HG02870 (cell line): ENCODE results near the gene TRAFD1.
"Not testable (repeated sequence)": the region's sequence is repeated elsewhere in the genome, so short reads cannot be mapped to it uniquely, and the experiment has no call there.

Source experiments
- ATAC-seq: cut with Tn5 transposase; IDR thresholded peaks from one replicate; pipeline ENCODE4 v1.9.1; 2021; ENCODE audit warnings: mild to moderate bottlenecking, moderate library complexity; ENCODE audit not compliant: unreplicated experiment

The TRAFD1 gene

GRCh38 chr12:112158461-112159145, 33.2 kb downstream of the TRAFD1 start:
- ATAC-seq = not testable (repeated sequence)

- ATAC-seq = no peak
Observed at GRCh38 chr12:112159146-112159541, 33.8 kb downstream of the TRAFD1 start.

DNA sequence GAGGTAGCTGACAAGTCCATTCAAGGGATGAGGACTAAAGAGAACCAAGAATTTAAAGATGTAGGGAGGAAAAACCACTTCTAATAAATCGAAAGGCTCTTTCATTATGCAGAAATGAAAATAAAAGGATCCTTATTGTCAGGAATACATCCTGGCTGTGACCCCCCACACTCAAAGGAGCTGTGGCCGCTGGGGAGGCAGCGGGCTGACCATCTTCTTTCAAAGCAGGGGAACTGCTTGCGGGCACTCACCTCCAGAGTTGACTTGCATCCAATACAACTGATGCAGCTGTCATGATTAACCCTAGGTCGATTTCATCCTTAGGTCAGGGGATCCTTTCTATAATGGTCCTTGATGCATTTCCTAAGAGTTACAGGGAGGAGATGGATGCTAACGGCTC, 35.3 kb downstream of the TRAFD1 start:
- ATAC-seq = no peak

GRCh38 chr12:112161711-112162110, 36.4 kb downstream of the TRAFD1 start:
- no peak for ATAC-seq

GRCh38 chr12:112162241-112162790, 37.0 kb downstream of the TRAFD1 start:
- no peak for ATAC-seq

DNA sequence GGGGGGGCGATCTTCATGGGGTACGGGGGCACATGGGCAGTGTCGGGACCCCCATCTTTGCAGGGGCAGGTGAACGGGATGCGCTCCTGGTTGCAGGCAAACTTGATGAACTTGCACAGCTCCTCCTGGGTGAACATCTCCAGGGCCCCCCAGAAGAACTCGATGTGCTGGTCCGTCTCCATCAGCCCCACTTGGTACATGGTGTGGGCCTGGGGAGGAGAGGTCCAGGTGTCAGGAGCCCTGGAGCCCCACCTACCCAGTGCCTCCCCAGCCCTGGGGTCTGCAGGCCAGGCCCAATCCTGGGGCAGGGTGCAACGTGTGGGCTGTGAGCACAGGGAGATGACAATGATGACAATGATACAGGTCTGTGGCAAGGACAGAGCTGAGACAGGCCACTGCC, 37.7 kb downstream of the TRAFD1 start:
- ATAC-seq = no peak

DNA sequence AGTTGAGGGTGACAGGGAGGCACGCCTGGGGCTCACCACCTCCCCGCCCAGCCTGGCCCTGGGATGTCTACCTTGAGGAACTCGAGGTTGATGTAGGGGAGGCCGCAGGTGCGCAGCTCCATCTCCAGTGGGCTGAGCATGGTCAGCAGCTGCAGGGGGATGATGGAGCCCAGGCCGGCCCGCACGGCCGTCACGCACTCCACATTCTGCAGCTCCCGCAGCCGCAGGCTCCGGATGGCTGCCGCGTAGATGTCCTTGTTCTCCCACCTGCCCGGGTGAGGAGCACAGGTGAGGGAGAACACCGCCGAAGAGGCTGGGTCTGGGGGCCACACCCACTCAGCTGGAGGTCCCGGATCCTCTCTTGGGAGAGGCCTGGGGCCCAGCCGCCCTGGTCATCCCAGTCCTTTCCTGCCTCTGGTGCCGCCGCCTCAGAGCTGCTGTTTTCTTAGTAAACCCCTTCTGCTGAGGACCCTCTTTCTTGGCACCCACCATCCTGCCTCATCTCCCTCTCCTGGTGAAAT, 38.2 kb downstream of the TRAFD1 start:
- no peak for ATAC-seq

DNA sequence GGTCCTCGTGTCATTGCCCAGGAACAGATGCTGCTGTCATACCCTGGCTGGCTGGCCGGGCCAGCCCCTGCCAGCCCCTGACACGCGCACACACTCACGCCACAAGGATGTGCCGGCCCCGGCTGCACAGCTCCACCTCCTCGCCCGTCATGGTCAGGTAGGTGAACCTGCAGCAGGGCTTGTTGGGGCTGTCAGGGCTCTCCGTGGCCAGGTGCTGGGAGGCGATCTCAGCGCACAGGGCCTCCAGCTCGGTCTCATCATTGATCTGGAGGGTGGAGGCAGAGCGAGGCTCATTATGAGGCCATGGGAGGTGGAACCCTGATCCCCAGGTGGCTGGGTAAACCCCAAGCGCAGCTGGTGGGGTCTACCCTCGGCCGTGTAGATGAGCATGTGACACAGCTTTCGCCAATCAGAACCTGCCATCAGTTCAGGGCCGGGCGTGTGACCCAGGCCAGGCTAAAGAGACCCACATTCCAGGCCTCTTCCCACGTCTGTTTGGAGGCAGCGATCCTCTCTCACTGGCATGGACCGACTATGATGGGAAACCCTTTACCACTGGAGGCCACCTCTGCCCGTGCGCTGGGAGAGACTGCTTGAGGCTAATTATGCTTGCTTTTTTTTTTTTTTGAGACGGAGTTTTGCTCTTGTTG, 38.8 kb downstream of the TRAFD1 start:
- no peak for ATAC-seq

DNA sequence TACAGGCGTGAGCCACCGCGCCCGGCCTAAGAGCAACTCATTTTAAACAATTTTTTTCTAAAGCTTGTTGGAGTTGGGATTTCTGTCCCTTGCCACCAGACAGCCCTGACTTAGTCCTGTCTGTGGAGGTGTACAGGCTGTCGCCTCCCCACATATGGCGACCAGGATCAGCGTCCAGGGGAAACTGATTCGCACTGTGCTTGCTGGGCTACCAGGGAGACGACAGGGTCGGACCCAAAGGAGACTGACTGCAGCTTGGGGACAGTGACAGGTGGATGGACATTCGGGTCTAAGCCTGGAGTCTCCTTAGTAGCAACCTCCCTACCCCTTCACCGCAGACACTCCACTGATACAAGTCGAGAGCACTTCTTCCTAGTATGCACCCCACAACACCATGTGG, 40.3 kb downstream of the TRAFD1 start:
- ATAC-seq = no peak

- no peak for ATAC-seq
Observed at GRCh38 chr12:112166051-112167015, 41.0 kb downstream of the TRAFD1 start.

GRCh38 chr12:112167031-112167461, 41.7 kb downstream of the TRAFD1 start:
- ATAC-seq = no peak

- no peak for ATAC-seq
Observed at GRCh38 chr12:112167718-112168525, 42.6 kb downstream of the TRAFD1 start.

DNA sequence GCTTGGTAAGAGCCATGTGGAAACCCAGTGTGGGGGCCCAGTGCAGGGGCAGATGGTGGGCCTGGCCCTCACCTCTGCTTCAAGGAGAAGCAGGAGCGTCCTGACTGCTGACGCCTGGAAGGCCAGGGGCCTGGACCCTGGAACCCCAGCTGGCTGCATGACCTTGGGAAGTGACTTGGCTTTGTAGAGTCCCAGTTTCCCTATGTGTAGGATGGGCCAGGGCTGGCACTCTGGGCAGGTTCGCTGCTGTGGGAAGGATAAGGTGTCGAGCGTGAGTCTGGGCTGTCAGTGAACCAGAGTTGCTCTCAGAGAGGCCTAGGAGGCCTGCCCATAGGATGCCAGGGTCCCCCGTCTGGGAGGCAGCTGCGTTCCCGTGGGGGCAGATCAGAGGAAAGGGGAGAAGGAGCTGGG, 43.2 kb downstream of the TRAFD1 start:
- no peak for ATAC-seq

DNA sequence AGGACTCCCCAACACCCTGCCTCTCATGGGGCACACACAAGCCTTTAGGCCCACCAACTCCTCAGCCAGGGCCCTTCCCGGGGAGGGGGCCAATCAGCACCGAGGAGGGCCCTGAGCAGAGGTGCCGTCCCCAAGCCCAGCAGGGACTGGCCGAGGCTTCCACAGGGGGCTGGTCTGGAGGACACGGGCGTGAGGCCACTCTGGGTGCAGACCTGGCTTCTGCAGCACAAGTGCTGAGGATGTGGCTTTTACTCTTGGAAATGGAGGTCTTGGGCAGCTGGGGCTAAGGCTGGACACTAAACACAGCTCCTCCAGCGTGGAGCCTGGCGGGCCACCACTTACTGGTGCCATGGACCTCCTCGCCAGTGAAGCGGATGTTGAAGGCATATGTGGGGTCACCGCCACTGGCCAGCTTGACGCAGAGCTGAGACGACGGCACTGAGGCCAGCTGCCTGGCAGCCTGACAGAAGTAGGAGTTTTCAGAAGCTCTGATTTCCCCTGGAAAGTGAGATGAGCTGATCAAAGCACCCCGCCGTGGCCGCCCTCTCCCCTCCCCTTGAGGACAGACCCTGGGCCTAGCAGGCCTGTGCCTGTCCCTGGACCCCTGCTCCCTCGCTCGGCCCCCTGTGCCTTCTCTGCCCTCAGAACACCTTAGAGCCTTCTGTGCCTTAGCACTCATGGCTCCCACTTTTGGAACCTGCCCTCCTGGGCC, 44.0 kb downstream of the TRAFD1 start:
- no peak for ATAC-seq

DNA sequence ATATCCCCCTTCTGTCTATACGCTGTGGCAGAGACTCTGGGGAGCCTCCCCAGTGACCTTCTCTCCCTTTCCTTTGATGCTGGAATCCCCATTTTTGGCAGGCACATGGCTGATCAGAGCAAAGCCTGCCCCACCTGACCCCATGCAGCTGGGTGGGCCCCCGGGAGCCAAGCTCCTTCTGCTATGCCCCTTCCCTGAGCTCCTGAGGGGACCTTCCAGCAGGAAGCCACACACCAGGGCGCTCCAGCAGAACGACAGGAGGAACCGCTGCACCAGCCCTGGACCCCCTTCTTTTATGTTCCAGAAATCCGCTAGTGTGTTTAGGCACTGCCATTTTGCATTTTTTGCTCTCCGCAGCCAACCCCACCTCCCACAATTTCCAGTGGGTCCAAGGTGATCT, 44.6 kb downstream of the TRAFD1 start:
- no peak for ATAC-seq

GRCh38 chr12:112170376-112170775, 45.0 kb downstream of the TRAFD1 start:
- no peak for ATAC-seq

GRCh38 chr12:112170971-112171596, 45.7 kb downstream of the TRAFD1 start:
- no peak for ATAC-seq

DNA sequence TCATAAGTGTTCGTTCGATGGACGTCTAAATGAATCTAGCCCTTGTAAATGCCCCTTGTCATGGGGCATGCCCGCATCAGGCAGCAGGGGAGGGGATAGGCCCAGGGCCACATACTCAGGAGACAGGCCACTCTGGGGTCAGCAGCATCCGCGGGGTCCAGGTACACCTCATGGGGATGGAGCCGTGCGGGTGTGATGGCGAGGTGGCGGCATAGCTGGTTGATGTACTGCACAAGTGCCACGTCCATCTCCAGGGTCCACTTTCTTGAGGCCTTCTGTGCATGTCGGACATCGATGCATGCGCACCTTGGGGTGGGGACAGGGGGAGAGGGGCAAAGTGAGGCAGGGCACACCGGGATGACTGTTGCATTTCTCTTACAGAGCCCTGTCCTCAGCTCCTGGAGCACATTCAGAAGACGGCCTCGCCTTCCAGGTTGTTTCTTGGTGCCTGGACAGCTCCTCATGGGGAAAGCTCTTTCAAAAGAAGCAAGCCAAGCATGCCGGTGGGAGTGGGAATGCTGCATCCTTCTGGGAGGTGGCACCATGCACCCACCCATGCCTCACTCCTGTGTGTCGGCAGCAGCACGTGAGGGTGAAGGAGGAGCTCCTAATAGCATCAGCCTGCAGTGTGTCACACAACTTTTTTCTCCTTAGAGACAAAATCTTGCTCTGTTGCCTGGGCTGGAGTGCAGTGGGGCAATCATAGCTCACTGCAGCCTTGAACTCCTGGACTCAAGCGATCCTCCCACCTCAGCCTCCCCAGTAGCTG, 47.4 kb downstream of the TRAFD1 start:
- ATAC-seq = no peak
